Stimulated activated CD8-positive, alpha-beta memory T cell treated with anti-CD3 and anti-CD28 coated beads, Interleukin-12 subunit alpha, Interleukin-12 subunit beta, amount 100 ng/mL, for 24 hours (primary cell): ENCODE results near the gene EXD3.
"Not testable (repeated sequence)": the region's sequence is repeated elsewhere in the genome, so short reads cannot be mapped to it uniquely, and the experiment has no call there.

ENCODE experiments used
- DNase-seq: peaks from one replicate; pipeline ENCODE4 v3.0.0-alpha.2; 2020; ENCODE audit errors: extremely low read depth

Gene EXD3

GRCh38 chr9:137272241-137273094 lies 150.5 kb downstream of the EXD3 start:
- DNase-seq = no peak

GRCh38 chr9:137271696-137272076 lies 151.3 kb downstream of the EXD3 start:
- DNase-seq = no peak

- no peak for DNase-seq
Measured at GRCh38 chr9:137270929-137271695, 151.8 kb downstream of the EXD3 start.

GRCh38 chr9:137269231-137269772 lies 153.7 kb downstream of the EXD3 start:
- no peak for DNase-seq

- no peak for DNase-seq
Measured at GRCh38 chr9:137268538-137269201, 154.3 kb downstream of the EXD3 start.

GRCh38 chr9:137267933-137268355 lies 155.0 kb downstream of the EXD3 start:
- DNase-seq = no peak

- DNase-seq = no peak
Measured at GRCh38 chr9:137266585-137267453, 156.1 kb downstream of the EXD3 start.

GRCh38 chr9:137266162-137266527 lies 156.8 kb downstream of the EXD3 start:
- DNase-seq = no peak

- no peak for DNase-seq
Measured at GRCh38 chr9:137265496-137266161, 157.3 kb downstream of the EXD3 start.

- DNase-seq = no peak
Measured at GRCh38 chr9:137264067-137264466, 158.9 kb downstream of the EXD3 start.

GRCh38 chr9:137263506-137263905 lies 159.5 kb downstream of the EXD3 start:
- no peak for DNase-seq

GRCh38 chr9:137262909-137263285 lies 160.1 kb downstream of the EXD3 start:
- no peak for DNase-seq

GRCh38 chr9:137262173-137262908 lies 160.6 kb downstream of the EXD3 start:
- DNase-seq = not testable (repeated sequence)
